ENCODE data around the gene CLDN16. TPM values are rescaled to one million over a fixed set of nuclear protein-coding genes. Genes with fewer than 3 reads are reported as not detected.

CLDN16 gene
- total RNA-seq, 1 experiment from 2014 or later = not detected

DNA sequence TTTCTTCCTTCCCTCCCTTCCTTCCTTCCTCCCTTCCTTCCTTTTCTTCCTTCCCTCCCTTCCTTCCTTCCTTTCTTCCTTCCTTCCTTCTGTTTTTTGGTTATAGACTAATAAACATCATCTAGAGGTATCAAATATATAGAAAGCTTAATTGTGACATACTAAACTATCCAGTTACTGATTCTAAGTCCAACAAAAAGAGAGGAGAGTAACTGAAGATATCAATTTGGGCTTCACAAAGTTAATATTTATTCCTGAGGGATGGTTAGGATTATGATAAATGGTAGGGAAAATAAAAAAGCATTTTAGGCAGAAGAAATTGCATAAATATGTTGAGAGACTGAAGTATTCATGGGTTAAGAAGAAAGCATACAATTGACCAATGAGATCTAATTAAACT is 7.8 kb upstream of the CLDN16 start:
- Histone ChIP-seq H3K27ac (ENCODE audit: low read depth, low read length) (no peak overlapping the region), H3K4me2 (ENCODE audit: low read length) (no peak overlapping the region), H3K36me3 (ENCODE audit: control insufficient read depth in 1 of 2, insufficient read depth in 2 of 2, low read length in 2 of 2) (no peaks in the 10 kb centered on the region), H3K27me3 (ENCODE audit: insufficient read depth, low read length) (no peaks in the 10 kb centered on the region), H3K4me1 (ENCODE audit: control insufficient read depth in 1 of 2, insufficient read depth in 2 of 2, low read length in 2 of 2) (peaks cover 0 to 2% of the 10 kb centered on the region in 2 experiments; a peak in 1 of 4 replicates), H3K4me3 (replicated peaks in 1 of 2; ENCODE audit: low read depth in 1 of 2, low read length in 2 of 2) (no peak overlapping the region), H3K79me2 (ENCODE audit: insufficient read depth, low read length) (no peaks in the 10 kb centered on the region), H3K9me3 (ENCODE audit: control insufficient read depth in 1 of 2, insufficient read depth in 1 of 2, low read depth in 1 of 2, low read length in 2 of 2) (no peaks in the 10 kb centered on the region), H3K9me2 (ENCODE audit: insufficient read depth) (no peaks in the 10 kb centered on the region), H4K20me1 (ENCODE audit: insufficient read depth) (no peaks in the 10 kb centered on the region), H3K9ac (ENCODE audit: low read length) (no peak overlapping the region), H2AFZ (ENCODE audit: low read depth, low read length, poor library complexity, severe bottlenecking) (no peak overlapping the region)
- intact Hi-C loops (cut with micrococcal nuclease) = loop anchor here (10.0 kb wide), 1 partner anchor 355 kb away; no protein-coding TSS in a partner anchor
- BruUV-seq (replicated peaks) = no TSS peak
- ATAC-seq (no peak), DNase-seq (ENCODE audit: low read depth, low spot score) (no peak)
- ChIA-PET POLR2A (no interaction called here), CTCF (no interaction called here), RAD21 (ENCODE audit: low non-redundant PET in 1 of 2, low total read pairs in 2 of 2, uncharacterized antibody in 2 of 2, unreplicated experiment in 2 of 2) (no interaction called here)
- TF ChIP-seq JUND (IDR thresholded peaks at IDR 0.05) (no peak), ZFX (IDR thresholded peaks at IDR 0.05) (no peak), POLR2AphosphoS5 (IDR thresholded peaks at IDR 0.05; ENCODE audit: low read depth, low read length) (no peak)
- TF ChIP-seq, protein P1, sequence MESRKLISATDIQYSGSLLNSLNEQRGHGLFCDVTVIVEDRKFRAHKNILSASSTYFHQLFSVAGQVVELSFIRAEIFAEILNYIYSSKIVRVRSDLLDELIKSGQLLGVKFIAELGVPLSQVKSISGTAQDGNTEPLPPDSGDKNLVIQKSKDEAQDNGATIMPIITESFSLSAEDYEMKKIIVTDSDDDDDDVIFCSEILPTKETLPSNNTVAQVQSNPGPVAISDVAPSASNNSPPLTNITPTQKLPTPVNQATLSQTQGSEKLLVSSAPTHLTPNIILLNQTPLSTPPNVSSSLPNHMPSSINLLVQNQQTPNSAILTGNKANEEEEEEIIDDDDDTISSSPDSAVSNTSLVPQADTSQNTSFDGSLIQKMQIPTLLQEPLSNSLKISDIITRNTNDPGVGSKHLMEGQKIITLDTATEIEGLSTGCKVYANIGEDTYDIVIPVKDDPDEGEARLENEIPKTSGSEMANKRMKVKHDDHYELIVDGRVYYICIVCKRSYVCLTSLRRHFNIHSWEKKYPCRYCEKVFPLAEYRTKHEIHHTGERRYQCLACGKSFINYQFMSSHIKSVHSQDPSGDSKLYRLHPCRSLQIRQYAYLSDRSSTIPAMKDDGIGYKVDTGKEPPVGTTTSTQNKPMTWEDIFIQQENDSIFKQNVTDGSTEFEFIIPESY (IDR thresholded peaks at IDR 0.05; ENCODE audit: extremely low read depth, insufficient replicate concordance, low read length) = no peak

DNA sequence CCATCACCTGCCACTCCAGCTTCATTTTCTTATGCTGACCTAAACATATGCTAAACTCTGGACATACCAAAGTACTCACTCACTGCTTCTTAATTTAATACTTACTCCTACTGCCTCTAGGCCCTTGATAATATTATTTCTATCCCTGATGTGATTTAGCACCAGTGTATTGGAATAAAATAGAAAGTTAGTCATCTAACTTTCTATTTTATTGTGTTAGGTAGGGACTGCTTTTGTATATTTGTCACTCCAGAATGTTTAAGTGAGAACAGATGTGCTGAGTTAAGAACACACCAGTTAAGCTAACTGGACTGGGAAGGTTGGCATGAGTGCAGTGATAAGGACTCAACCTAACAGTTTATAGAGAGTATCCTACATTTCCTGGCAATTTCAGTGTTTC is 6.5 kb upstream of the CLDN16 start:
- no peak overlapping the region for H3K27ac ChIP-seq (ENCODE audit: low read depth, low read length)
- no peak overlapping the region for H3K4me3 ChIP-seq (replicated peaks in 1 of 2; ENCODE audit: low read depth in 1 of 2, low read length in 2 of 2)
- H3K36me3 ChIP-seq (ENCODE audit: control insufficient read depth in 1 of 2, insufficient read depth in 2 of 2, low read length in 2 of 2) = no peaks in the 10 kb centered on the region
- ChIA-PET CTCF (no interaction called here), RAD21 (ENCODE audit: low non-redundant PET in 1 of 2, low total read pairs in 2 of 2, uncharacterized antibody in 2 of 2, unreplicated experiment in 2 of 2) (no interaction called here), POLR2A (no interaction called here)
- peaks cover 4 to 12% of the 10 kb centered on the region in 2 experiments; a peak in 2 of 4 replicates for H3K4me1 ChIP-seq (ENCODE audit: control insufficient read depth in 1 of 2, insufficient read depth in 2 of 2, low read length in 2 of 2)
- no peaks in the 10 kb centered on the region for H4K20me1 ChIP-seq (ENCODE audit: insufficient read depth)
- no TSS peak for BruUV-seq (replicated peaks)
- no peaks in the 10 kb centered on the region for H3K79me2 ChIP-seq (ENCODE audit: insufficient read depth, low read length)
- no peaks in the 10 kb centered on the region for H3K9me2 ChIP-seq (ENCODE audit: insufficient read depth)
- intact Hi-C loops (cut with micrococcal nuclease) = loop anchor here (10.0 kb wide), 1 partner anchor 357 kb away; no protein-coding TSS in a partner anchor
- no peaks in the 10 kb centered on the region for H3K27me3 ChIP-seq (ENCODE audit: insufficient read depth, low read length)
- ATAC-seq (no peak), DNase-seq (ENCODE audit: low read depth, low spot score) (no peak)
- no peak overlapping the region for H3K4me2 ChIP-seq (ENCODE audit: low read length)
- no peaks in the 10 kb centered on the region for H3K9me3 ChIP-seq (ENCODE audit: control insufficient read depth in 1 of 2, insufficient read depth in 1 of 2, low read depth in 1 of 2, low read length in 2 of 2)
- no peak overlapping the region for H2AFZ ChIP-seq (ENCODE audit: low read depth, low read length, poor library complexity, severe bottlenecking)
- H3K9ac ChIP-seq (ENCODE audit: low read length) = no peak overlapping the region
- TF ChIP-seq EGR1 (IDR thresholded peaks at IDR 0.05; ENCODE audit: low read depth) (no peak), POLR2A (IDR thresholded peaks at IDR 0.05; ENCODE audit: borderline replicate concordance, extremely low read depth, insufficient read depth, insufficient read length) (no peak), TCF7L2 (IDR thresholded peaks at IDR 0.05; ENCODE audit: borderline replicate concordance, extremely low read depth, insufficient read depth, insufficient read length) (no peak), EZH2 (IDR thresholded peaks at IDR 0.05) (no peak), RAD21 (IDR thresholded peaks at IDR 0.05; ENCODE audit: low read depth) (no peak), SIN3A (IDR thresholded peaks at IDR 0.05; ENCODE audit: low read depth) (no peak), ZFX (IDR thresholded peaks at IDR 0.05) (no peak), SP1 (IDR thresholded peaks at IDR 0.05; ENCODE audit: low read depth) (no peak), CBX3 (IDR thresholded peaks at IDR 0.05; ENCODE audit: low read depth) (no peak)
- TF ChIP-seq, protein P1 (IDR thresholded peaks at IDR 0.05; ENCODE audit: extremely low read depth, insufficient replicate concordance, low read length) = no peak
- TF ChIP-seq, protein P2, sequence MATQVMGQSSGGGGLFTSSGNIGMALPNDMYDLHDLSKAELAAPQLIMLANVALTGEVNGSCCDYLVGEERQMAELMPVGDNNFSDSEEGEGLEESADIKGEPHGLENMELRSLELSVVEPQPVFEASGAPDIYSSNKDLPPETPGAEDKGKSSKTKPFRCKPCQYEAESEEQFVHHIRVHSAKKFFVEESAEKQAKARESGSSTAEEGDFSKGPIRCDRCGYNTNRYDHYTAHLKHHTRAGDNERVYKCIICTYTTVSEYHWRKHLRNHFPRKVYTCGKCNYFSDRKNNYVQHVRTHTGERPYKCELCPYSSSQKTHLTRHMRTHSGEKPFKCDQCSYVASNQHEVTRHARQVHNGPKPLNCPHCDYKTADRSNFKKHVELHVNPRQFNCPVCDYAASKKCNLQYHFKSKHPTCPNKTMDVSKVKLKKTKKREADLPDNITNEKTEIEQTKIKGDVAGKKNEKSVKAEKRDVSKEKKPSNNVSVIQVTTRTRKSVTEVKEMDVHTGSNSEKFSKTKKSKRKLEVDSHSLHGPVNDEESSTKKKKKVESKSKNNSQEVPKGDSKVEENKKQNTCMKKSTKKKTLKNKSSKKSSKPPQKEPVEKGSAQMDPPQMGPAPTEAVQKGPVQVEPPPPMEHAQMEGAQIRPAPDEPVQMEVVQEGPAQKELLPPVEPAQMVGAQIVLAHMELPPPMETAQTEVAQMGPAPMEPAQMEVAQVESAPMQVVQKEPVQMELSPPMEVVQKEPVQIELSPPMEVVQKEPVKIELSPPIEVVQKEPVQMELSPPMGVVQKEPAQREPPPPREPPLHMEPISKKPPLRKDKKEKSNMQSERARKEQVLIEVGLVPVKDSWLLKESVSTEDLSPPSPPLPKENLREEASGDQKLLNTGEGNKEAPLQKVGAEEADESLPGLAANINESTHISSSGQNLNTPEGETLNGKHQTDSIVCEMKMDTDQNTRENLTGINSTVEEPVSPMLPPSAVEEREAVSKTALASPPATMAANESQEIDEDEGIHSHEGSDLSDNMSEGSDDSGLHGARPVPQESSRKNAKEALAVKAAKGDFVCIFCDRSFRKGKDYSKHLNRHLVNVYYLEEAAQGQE (IDR thresholded peaks at IDR 0.05; ENCODE audit: low read depth) = no peak
- TF ChIP-seq, protein P3, sequence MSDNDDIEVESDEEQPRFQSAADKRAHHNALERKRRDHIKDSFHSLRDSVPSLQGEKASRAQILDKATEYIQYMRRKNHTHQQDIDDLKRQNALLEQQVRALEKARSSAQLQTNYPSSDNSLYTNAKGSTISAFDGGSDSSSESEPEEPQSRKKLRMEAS (IDR thresholded peaks at IDR 0.05) = no peak

Measured in HCT116 (cell line).